PC-3 (cell line): ENCODE data around the gene DZIP1.

Experiments
- CTCF ChIP-seq: fragments of 300-600 bp; sonication (generic); conservative IDR thresholded peaks from 2 replicates; pipeline ENCODE4 v1.5.1; 2017; ENCODE audit warnings: antibody characterized with exemption, low read depth, mild to moderate bottlenecking, low read length
- EZH2phosphoT487 ChIP-seq: fragments of 300-600 bp; sonication (generic); IDR thresholded peaks from 2 replicates; pipeline ENCODE4 v1.6.1; 2018; ENCODE audit warnings: mild to moderate bottlenecking, antibody characterized with exemption, low read length, borderline replicate concordance

GRCh38 chr13:95647321-95647720 is 2.8 kb upstream of the DZIP1 start:
- TF ChIP-seq CTCF (no peak), EZH2phosphoT487 (no peak)
